ENCODE measurements around the gene FXYD7.

Gene FXYD7

DNA sequence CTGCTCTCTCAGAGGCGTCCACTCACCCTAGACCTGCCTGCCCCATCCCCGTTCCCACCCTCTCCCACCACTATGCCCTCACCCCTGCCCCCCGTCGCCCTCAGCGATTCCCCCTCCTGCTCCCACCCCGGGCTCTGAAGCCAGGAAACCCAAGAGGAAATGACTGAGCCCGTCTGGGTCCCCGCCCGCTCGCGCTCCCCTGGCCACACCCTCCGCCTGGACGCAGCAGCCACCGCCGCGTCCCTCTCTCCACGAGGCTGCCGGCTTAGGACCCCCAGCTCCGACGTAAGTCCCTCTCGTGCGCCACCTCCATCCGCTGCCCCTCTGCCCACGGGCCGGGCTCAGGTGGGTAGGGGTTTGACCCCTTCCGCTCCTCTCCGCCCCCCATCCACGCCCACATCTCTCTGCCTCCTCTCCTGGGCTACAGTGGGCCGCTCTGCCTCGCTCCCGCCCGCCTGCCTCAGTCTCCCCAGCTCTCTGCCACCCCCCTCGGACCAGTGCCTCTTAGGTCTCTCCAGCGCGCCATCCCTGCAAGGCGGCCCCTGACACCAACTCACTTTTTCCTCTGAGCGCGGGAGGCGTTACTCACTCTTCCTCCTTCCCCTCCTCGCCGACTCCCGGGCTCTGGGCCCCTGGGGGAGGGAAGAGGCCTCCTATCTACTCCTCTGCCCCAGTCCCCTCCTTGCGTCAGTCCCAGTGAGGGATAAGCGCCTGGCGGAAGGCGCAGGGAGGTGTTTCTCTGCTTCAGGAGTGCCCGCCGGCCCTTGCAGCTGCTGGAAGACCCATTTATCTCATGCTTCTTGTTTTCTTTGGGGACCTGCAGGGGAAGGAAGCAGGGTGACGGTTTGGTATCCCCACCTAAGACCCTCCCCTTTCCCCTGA lies 11.7 kb downstream of the FXYD7 start, which contains the start of gene FXYD5:
Gene FXYD5, plus strand, starts transcription at position 211 of the 882 bp plus-strand sequence. CDS start 816 bp downstream, outside the sequence.
- H3K4me3 ChIP-seq (replicated peaks in 1 of 2; ENCODE audit: low read depth in 2 of 2, low read length in 2 of 2), result peak within 1 kb of the TSS; percentile 75 to 98
- peak; percentile 86 for DNase-seq (ENCODE audit: low read depth in 2 of 2)
- peak; percentile 12 for TF ChIP-seq CTCF (IDR thresholded peaks at IDR 0.05; ENCODE audit: low read depth, low read length)

DNA sequence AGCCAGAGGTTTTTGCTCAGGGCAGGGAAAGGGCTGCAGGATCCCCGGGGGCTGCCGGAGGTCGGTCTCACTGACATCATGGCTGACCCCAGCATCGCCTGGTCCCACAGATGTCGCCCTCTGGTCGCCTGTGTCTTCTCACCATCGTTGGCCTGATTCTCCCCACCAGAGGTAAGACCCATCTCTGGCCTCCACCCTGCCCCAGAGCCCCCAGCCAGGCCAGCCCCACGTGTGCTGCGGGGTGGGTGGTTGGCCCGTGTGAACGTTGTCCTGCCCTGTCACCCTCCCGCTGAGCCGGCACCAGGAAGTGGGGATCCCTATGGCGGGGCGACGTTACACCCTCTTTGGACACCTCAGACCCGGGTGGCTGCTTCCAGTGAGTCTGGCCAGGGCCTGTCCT lies 12.4 kb downstream of the FXYD7 start:
- DNase-seq (ENCODE audit: low read depth in 2 of 2), result no peak
- no peak for TF ChIP-seq CTCF (IDR thresholded peaks at IDR 0.05; ENCODE audit: low read depth, low read length)
- H3K4me3 ChIP-seq (replicated peaks in 1 of 2; ENCODE audit: low read depth in 2 of 2, low read length in 2 of 2), result peak overlapping the region; percentile 75 to 98

GRCh38 chr19:35155981-35156672 lies 13.1 kb downstream of the FXYD7 start:
- TF ChIP-seq CTCF (IDR thresholded peaks at IDR 0.05; ENCODE audit: low read depth, low read length), result no peak
- peak overlapping the region; percentile 75 to 98 for H3K4me3 ChIP-seq (replicated peaks in 1 of 2; ENCODE audit: low read depth in 2 of 2, low read length in 2 of 2)
- DNase-seq (ENCODE audit: low read depth in 2 of 2), result no peak

- H3K4me3 ChIP-seq (replicated peaks in 1 of 2; ENCODE audit: low read depth in 2 of 2, low read length in 2 of 2), result no peak overlapping the region
- no peak for DNase-seq (ENCODE audit: low read depth in 2 of 2)
- TF ChIP-seq CTCF (IDR thresholded peaks at IDR 0.05; ENCODE audit: low read depth, low read length), result no peak
Observed at GRCh38 chr19:35156673-35157014, 13.6 kb downstream of the FXYD7 start.

DNA sequence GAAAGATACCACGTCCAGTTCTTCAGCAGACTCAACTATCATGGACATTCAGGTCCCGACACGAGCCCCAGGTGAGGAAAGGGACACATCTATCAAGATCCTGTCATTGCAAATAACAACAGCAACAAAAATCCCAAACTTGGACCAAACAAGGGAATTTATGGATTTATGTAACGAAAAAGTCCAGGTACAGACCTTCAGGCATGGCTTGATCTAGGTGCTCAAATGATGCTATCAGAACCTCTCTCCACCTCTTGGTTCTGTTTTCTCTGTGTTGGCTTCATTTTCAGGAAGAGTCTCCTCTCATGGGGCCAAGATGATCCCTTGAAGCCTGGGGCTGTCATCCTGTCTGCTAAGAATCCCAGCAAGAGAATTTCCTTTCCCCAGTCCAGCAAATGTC lies 14.4 kb downstream of the FXYD7 start:
- no peak overlapping the region for H3K4me3 ChIP-seq (replicated peaks in 1 of 2; ENCODE audit: low read depth in 2 of 2, low read length in 2 of 2)
- no peak for DNase-seq (ENCODE audit: low read depth in 2 of 2)
- no peak for TF ChIP-seq CTCF (IDR thresholded peaks at IDR 0.05; ENCODE audit: low read depth, low read length)

- H3K4me3 ChIP-seq (replicated peaks in 1 of 2; ENCODE audit: low read depth in 2 of 2, low read length in 2 of 2), result no peak overlapping the region
- no peak for DNase-seq (ENCODE audit: low read depth in 2 of 2)
- TF ChIP-seq CTCF (IDR thresholded peaks at IDR 0.05; ENCODE audit: low read depth, low read length), result no peak
Observed at GRCh38 chr19:35159606-35160005, 16.6 kb downstream of the FXYD7 start.
